ENCODE results near the gene PHLDA1. TPM values are rescaled to one million over a fixed set of nuclear protein-coding genes. Genes with fewer than 3 reads are reported as not detected.

The PHLDA1 gene
- polyA plus RNA-seq, 1 of the 3 experiments (the other 2 are of a cell fraction) = 26.2 TPM

DNA sequence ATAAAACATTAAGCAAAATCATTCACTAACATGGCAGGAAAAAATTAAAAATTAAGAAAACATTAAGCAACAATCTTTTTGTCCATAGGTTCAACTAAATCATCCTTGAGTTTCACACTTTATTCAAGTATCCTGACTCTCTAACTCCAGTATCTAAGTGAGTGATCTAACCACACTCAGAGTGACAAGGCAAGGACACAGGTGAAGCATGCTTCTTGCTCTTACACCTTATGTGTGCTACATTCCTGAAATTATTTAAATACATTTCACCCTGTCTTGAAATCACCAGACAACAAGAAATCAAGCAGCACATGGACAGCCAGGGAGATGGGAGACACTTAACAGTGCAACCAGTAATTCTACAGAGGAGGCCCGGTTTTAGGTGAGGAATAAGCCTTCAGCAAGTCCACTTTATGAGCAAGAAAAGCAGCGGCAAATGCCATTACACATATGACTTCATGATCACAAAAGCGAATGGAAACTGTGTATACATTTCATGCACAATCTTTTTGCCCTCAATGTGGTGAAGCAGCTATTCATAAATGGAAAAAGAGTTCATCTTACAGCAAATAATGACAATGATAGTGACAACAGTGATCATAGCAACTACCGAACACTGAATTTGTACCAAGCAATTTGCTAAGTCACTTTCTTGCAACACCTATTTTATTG, 37.4 kb downstream of the PHLDA1 start:
- no peak overlapping the region for H3K4me3 ChIP-seq (ENCODE audit: low read depth in 2 of 2, low read length in 1 of 2)
- CTCF ChIA-PET = no interaction called here
- peaks cover 11% of the 10 kb centered on the region for H3F3A ChIP-seq (replicated peaks; ENCODE audit: insufficient read depth)
- no peaks in the 10 kb centered on the region for H3K36me3 ChIP-seq (replicated peaks in 1 of 2; ENCODE audit: control insufficient read depth in 1 of 2, insufficient read depth in 2 of 2, low read length in 1 of 2)
- no peak overlapping the region for H2AFZ ChIP-seq (ENCODE audit: low read depth)
- TF ChIP-seq NFIC (IDR thresholded peaks at IDR 0.05; ENCODE audit: borderline replicate concordance) (no peak), ELF1 (IDR thresholded peaks at IDR 0.05) (no peak), RCOR1 (IDR thresholded peaks at IDR 0.05; ENCODE audit: low read length) (no peak), YY1 (IDR thresholded peaks at IDR 0.05; ENCODE audit: low read depth) (no peak), SMC3 (IDR thresholded peaks at IDR 0.05; ENCODE audit: low read depth, low read length) (no peak), RFX5 (IDR thresholded peaks at IDR 0.05; ENCODE audit: low read length) (no peak), CHD2 (IDR thresholded peaks at IDR 0.05; ENCODE audit: low read length, partially characterized antibody) (no peak), FOXJ3 (CRISPR knock-in tag; IDR thresholded peaks at IDR 0.05) (no peak), TEAD4 (IDR thresholded peaks at IDR 0.05; ENCODE audit: borderline replicate concordance, insufficient read depth) (no peak), RXRA (IDR thresholded peaks at IDR 0.05; ENCODE audit: borderline replicate concordance, low read depth) (no peak), SIN3A (IDR thresholded peaks at IDR 0.05; ENCODE audit: borderline replicate concordance, low read depth, low read length) (no peak)
- TF ChIP-seq, protein P1, sequence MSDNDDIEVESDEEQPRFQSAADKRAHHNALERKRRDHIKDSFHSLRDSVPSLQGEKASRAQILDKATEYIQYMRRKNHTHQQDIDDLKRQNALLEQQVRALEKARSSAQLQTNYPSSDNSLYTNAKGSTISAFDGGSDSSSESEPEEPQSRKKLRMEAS (IDR thresholded peaks at IDR 0.05; ENCODE audit: low read depth) = no peak
- TF ChIP-seq, protein P2, sequence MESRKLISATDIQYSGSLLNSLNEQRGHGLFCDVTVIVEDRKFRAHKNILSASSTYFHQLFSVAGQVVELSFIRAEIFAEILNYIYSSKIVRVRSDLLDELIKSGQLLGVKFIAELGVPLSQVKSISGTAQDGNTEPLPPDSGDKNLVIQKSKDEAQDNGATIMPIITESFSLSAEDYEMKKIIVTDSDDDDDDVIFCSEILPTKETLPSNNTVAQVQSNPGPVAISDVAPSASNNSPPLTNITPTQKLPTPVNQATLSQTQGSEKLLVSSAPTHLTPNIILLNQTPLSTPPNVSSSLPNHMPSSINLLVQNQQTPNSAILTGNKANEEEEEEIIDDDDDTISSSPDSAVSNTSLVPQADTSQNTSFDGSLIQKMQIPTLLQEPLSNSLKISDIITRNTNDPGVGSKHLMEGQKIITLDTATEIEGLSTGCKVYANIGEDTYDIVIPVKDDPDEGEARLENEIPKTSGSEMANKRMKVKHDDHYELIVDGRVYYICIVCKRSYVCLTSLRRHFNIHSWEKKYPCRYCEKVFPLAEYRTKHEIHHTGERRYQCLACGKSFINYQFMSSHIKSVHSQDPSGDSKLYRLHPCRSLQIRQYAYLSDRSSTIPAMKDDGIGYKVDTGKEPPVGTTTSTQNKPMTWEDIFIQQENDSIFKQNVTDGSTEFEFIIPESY (IDR thresholded peaks at IDR 0.05; ENCODE audit: borderline replicate concordance, low read depth) = no peak
- TF ChIP-seq, protein P3, sequence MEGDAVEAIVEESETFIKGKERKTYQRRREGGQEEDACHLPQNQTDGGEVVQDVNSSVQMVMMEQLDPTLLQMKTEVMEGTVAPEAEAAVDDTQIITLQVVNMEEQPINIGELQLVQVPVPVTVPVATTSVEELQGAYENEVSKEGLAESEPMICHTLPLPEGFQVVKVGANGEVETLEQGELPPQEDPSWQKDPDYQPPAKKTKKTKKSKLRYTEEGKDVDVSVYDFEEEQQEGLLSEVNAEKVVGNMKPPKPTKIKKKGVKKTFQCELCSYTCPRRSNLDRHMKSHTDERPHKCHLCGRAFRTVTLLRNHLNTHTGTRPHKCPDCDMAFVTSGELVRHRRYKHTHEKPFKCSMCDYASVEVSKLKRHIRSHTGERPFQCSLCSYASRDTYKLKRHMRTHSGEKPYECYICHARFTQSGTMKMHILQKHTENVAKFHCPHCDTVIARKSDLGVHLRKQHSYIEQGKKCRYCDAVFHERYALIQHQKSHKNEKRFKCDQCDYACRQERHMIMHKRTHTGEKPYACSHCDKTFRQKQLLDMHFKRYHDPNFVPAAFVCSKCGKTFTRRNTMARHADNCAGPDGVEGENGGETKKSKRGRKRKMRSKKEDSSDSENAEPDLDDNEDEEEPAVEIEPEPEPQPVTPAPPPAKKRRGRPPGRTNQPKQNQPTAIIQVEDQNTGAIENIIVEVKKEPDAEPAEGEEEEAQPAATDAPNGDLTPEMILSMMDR (IDR thresholded peaks at IDR 0.05) = no peak
- TF ChIP-seq, protein P4, sequence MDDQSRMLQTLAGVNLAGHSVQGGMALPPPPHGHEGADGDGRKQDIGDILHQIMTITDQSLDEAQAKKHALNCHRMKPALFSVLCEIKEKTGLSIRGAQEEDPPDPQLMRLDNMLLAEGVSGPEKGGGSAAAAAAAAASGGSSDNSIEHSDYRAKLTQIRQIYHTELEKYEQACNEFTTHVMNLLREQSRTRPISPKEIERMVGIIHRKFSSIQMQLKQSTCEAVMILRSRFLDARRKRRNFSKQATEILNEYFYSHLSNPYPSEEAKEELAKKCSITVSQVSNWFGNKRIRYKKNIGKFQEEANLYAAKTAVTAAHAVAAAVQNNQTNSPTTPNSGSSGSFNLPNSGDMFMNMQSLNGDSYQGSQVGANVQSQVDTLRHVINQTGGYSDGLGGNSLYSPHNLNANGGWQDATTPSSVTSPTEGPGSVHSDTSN (IDR thresholded peaks at IDR 0.05) = no peak
- TF ChIP-seq, protein P5, sequence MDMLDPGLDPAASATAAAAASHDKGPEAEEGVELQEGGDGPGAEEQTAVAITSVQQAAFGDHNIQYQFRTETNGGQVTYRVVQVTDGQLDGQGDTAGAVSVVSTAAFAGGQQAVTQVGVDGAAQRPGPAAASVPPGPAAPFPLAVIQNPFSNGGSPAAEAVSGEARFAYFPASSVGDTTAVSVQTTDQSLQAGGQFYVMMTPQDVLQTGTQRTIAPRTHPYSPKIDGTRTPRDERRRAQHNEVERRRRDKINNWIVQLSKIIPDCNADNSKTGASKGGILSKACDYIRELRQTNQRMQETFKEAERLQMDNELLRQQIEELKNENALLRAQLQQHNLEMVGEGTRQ (IDR thresholded peaks at IDR 0.05; ENCODE audit: borderline replicate concordance, low read depth, low read length) = no peak
- 77% methylated on average over 4 of the region's 4 CpGs for WGBS (ENCODE audit: low lambda C conversion rate)
- DNase-seq = no peak
- H3K9me3 ChIP-seq = no peaks in the 10 kb centered on the region
- no peaks in the 10 kb centered on the region for H4K20me1 ChIP-seq (ENCODE audit: insufficient read depth)
- no peaks in the 10 kb centered on the region for H3K9me2 ChIP-seq
- H3K79me2 ChIP-seq (ENCODE audit: insufficient read depth) = no peaks in the 10 kb centered on the region
- POLR2A ChIA-PET = no interaction called here
- H3K4me2 ChIP-seq = no peak overlapping the region
- H3K27me3 ChIP-seq (ENCODE audit: insufficient read depth) = no peaks in the 10 kb centered on the region
- no peak overlapping the region for H3K27ac ChIP-seq (ENCODE audit: low read depth in 2 of 2, low read length in 1 of 2)
- peaks cover 0 to 10% of the 10 kb centered on the region in 2 experiments; a peak in 3 of 4 replicates for H3K4me1 ChIP-seq (ENCODE audit: control insufficient read depth in 1 of 2, insufficient read depth in 2 of 2, low read depth in 1 of 2, low read length in 1 of 2)
- H3K9ac ChIP-seq = no peak overlapping the region

Data from SK-N-SH (cell line).